Gastroesophageal sphincter (tissue), 4 donors: Measurements from ENCODE around the gene CDK18. TPM values are rescaled to one million over a fixed set of nuclear protein-coding genes. Genes with fewer than 3 reads are reported as not detected.
"Not testable (repeated sequence)": the region's sequence is repeated elsewhere in the genome, so short reads cannot be mapped to it uniquely, and the experiment has no call there.

ENCODE experiments used
- ATAC-seq: fragments of 150-250 bp; one replicate; pipeline ENCODE4 v1.9.1; 2016; ENCODE audit warnings: mild to moderate bottlenecking, moderate library complexity
- H3K27ac ChIP-seq, 4 donors: fragments of 200-600 bp; sonication (generic) in 3 of 4; 1 replicate in 3 of 4; 2 replicates in 1 of 4; pipeline ENCODE4 v1.5.1; 2016 to 2019
- H3K27me3 ChIP-seq: fragments of 200-600 bp; sonication (generic); one replicate; pipeline ENCODE4 v1.5.1; 2019
- H3K36me3 ChIP-seq, 2 donors: fragments of 200-600 bp; sonication (generic); one replicate each; pipeline ENCODE4 v1.5.1; 2019; ENCODE audit warnings: control low read depth in 1 of 2
- H3K4me1 ChIP-seq, 3 donors: fragments of 200-600 bp; sonication (generic); 1 replicate in 2 of 3; 2 replicates in 1 of 3; pipeline ENCODE4 v1.5.1; 2016 to 2019; ENCODE audit warnings: control low read depth in 2 of 3
- H3K4me3 ChIP-seq, 2 donors: fragments of 200-600 bp; sonication (generic); one replicate each; pipeline ENCODE4 v1.5.1; 2019; ENCODE audit warnings: mild to moderate bottlenecking in 1 of 2, moderate library complexity in 1 of 2
- H3K9me3 ChIP-seq, 3 donors: fragments of 200-600 bp; sonication (generic); one replicate each; pipeline ENCODE4 v1.5.1; 2017 to 2019; ENCODE audit warnings: control low read depth in 2 of 3
- CTCF ChIP-seq, 4 experiments: fragments of 200-600 bp in 2 of 4; fragments of 450-650 bp in 2 of 4; sonication (generic) in 1 of 4; IDR thresholded peaks; one replicate each; pipeline ENCODE4 v1.5.1; 2017 to 2019; ENCODE audit warnings: antibody characterized with exemption in 4 of 4, mild to moderate bottlenecking in 2 of 4, moderate library complexity in 2 of 4
- EP300 ChIP-seq: sonication (generic); formaldehyde crosslinking; IDR thresholded peaks from one replicate; pipeline ENCODE4 v1.6.1; 2017; ENCODE audit warnings: antibody characterized with exemption, mild to moderate bottlenecking
- POLR2A ChIP-seq, 2 donors: fragments of 450-650 bp; IDR thresholded peaks; one replicate each; pipeline ENCODE4 v1.6.1; 2017; ENCODE audit warnings: antibody characterized with exemption in 2 of 2, mild to moderate bottlenecking in 2 of 2, moderate library complexity in 1 of 2
- POLR2AphosphoS5 ChIP-seq: sonication (generic); formaldehyde crosslinking; IDR thresholded peaks from one replicate; pipeline ENCODE4 v1.6.1; 2017; ENCODE audit warnings: antibody characterized with exemption
- WGBS, 2 donors: methylation state at CpG; one replicate each; pipeline ENCODE4 v1.1.5; 2018; ENCODE audit warnings: low coverage in 1 of 2; 5-methylcytosine and 5-hydroxymethylcytosine counted together
- total RNA-seq, 4 donors: library from RNA; depleted of rRNA; stranded (reverse); fragments of >200 nt; gene quantifications; one replicate each; pipeline ENCODE4 v1.1.0, GENCODE V29; 2016

Gene CDK18
- total RNA-seq, 4 donors from 2014 or later: 5.1 to 13.7 (median 6.3) TPM

GRCh38 chr1:205475855-205476254 is 28.6 kb upstream of the CDK18 start:
- H3K27ac ChIP-seq: no peak overlapping the region

GRCh38 chr1:205476648-205477047 is 27.8 kb upstream of the CDK18 start:
- H3K4me3 ChIP-seq: no peak overlapping the region
- H3K27ac ChIP-seq: no peak overlapping the region
- peaks cover 0 to 5% (median 0%) of the 10 kb centered on the region in 3 donors for H3K4me1 ChIP-seq
- peaks cover 0 to 18% (median 0%) of the 10 kb centered on the region in 3 donors for H3K9me3 ChIP-seq
- WGBS, 2 donors: 90 to 100% methylated on average over 2 to 4 of the region's 4 CpGs
- TF ChIP-seq POLR2AphosphoS5: no peak
- no peak for TF ChIP-seq POLR2A (IDR thresholded peaks at IDR 0.05)
- TF ChIP-seq EP300: no peak
- TF ChIP-seq CTCF (IDR thresholded peaks at IDR 0.05): no peak
- no peaks in the 10 kb centered on the region for H3K36me3 ChIP-seq
- ATAC-seq: no peak
- H3K27me3 ChIP-seq: peaks cover 84% of the 10 kb centered on the region

More at GRCh38 chr1:205475855-205476254, 28.6 kb upstream of the CDK18 start:
- Histone ChIP-seq H3K9me3 (peaks cover 0 to 18% (median 0%) of the 10 kb centered on the region in 3 donors), H3K4me3 (no peak overlapping the region), H3K4me1 (peaks cover 0 to 5% (median 0%) of the 10 kb centered on the region in 3 donors), H3K36me3 (no peaks in the 10 kb centered on the region), H3K27me3 (peaks cover 76% of the 10 kb centered on the region)
- WGBS, 2 donors: 91% methylated on average over 1 of the region's 1 CpG; no CpG with 5 or more reads in 1 of the 2 donors
- no peak for ATAC-seq
- no peak for TF ChIP-seq POLR2AphosphoS5
- no peak for TF ChIP-seq EP300
- no peak for TF ChIP-seq CTCF (IDR thresholded peaks at IDR 0.05)
- TF ChIP-seq POLR2A (IDR thresholded peaks at IDR 0.05): no peak

- Histone ChIP-seq H3K36me3 (no peaks in the 10 kb centered on the region), H3K4me1 (peaks cover 0 to 5% (median 0%) of the 10 kb centered on the region in 3 donors), H3K9me3 (peaks cover 0 to 18% (median 0%) of the 10 kb centered on the region in 3 donors), H3K27ac (no peak overlapping the region), H3K4me3 (no peak overlapping the region), H3K27me3 (peaks cover 90% of the 10 kb centered on the region)
- ATAC-seq: no peak
- 100% methylated on average over 1 of the region's 6 CpGs for WGBS, 2 donors
- TF ChIP-seq CTCF (IDR thresholded peaks at IDR 0.05): no peak
- TF ChIP-seq EP300: no peak
- TF ChIP-seq POLR2A (IDR thresholded peaks at IDR 0.05): no peak
- no peak for TF ChIP-seq POLR2AphosphoS5
Measured at GRCh38 chr1:205477121-205477758, 27.2 kb upstream of the CDK18 start.

DNA sequence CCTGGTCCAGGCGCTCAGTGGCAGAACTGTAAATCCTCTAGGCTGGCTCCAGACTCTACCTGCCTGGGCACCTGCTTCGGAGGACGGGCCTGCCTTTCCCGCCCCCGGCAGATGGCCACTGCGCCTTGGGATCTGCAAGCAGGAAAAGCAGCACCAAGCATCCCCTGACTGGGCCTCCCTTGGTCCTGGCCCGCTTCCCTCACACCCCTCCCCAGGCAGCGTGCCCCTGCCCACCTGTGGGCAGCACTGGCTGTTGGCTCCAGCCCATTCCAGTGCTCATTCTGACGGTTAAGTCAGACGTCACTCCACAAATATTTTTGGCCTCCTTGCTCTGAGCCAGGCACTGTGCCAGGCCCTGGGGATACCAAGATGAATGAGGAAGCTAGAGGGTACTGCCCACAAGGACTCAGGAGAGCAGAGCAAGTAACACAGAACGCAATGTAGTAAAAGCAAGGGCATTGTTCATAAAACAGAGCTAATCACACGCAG is 26.7 kb upstream of the CDK18 start:
- H3K27me3 ChIP-seq: peaks cover 92% of the 10 kb centered on the region
- H3K36me3 ChIP-seq: no peaks in the 10 kb centered on the region
- H3K4me3 ChIP-seq: no peak overlapping the region
- no peak overlapping the region for H3K27ac ChIP-seq
- 10 to 27% methylated on average over 2 to 3 of the region's 12 CpGs for WGBS, 2 donors
- no peak for TF ChIP-seq CTCF (IDR thresholded peaks at IDR 0.05)
- no peak for TF ChIP-seq POLR2A (IDR thresholded peaks at IDR 0.05)
- no peak for TF ChIP-seq POLR2AphosphoS5
- ATAC-seq: no peak
- peaks cover 0 to 5% (median 0%) of the 10 kb centered on the region in 3 donors for H3K4me1 ChIP-seq
- peaks cover 0 to 18% (median 0%) of the 10 kb centered on the region in 3 donors for H3K9me3 ChIP-seq

- H3K4me3 ChIP-seq, H3K27ac ChIP-seq, ATAC-seq, H3K36me3 ChIP-seq, H3K4me1 ChIP-seq: not testable (repeated sequence)
- WGBS, 2 donors: 100% methylated on average over 2 of the region's 2 CpGs
- H3K9me3 ChIP-seq: peaks cover 0 to 18% (median 0%) of the 10 kb centered on the region in 3 donors
- peaks cover 91% of the 10 kb centered on the region for H3K27me3 ChIP-seq
Measured at GRCh38 chr1:205478985-205479384, 25.5 kb upstream of the CDK18 start.
